Measurements from ENCODE around the gene FRMD6. TPM values are rescaled to one million over a fixed set of nuclear protein-coding genes. Genes with fewer than 3 reads are reported as not detected.

Gene FRMD6
- total RNA-seq, 1 experiment from 2014 or later: 40.7 TPM

GRCh38 chr14:51715742-51716141 is 64.0 kb downstream of the FRMD6 start:
- H3K9me3 ChIP-seq (ENCODE audit: control insufficient read depth, insufficient read depth, low read depth, low read length): no peaks in the 10 kb centered on the region
- no peak for DNase-seq (ENCODE audit: low read depth, low spot score)
- no peak for ATAC-seq
- intact Hi-C loops (cut with micrococcal nuclease; ENCODE audit: unreplicated experiment) (no loop called here), in situ Hi-C loops (cut with HindIII; ENCODE audit: low pct_unique_long_range_greater_than_20kb, low sequenced_read_pairs) (no loop called here)
- H3K36me3 ChIP-seq (ENCODE audit: control insufficient read depth, insufficient read depth, low read length): peaks cover 24% of the 10 kb centered on the region
- CTCF ChIA-PET: no interaction called here
- POLR2A ChIA-PET: no interaction called here
- H3K4me1 ChIP-seq (ENCODE audit: control insufficient read depth, insufficient read depth, low read length): no peaks in the 10 kb centered on the region
- H3K27me3 ChIP-seq (ENCODE audit: control insufficient read depth, insufficient read depth, low read length): no peaks in the 10 kb centered on the region
- no peak for TF ChIP-seq REST (IDR thresholded peaks at IDR 0.05; ENCODE audit: insufficient read depth in 1 of 2, low read depth in 2 of 2, low read length in 1 of 2)
- no peak for TF ChIP-seq CTCF (IDR thresholded peaks at IDR 0.05)
- TF ChIP-seq POLR2AphosphoS5 (IDR thresholded peaks at IDR 0.05; ENCODE audit: low read depth, low read length): no peak
- no peak for TF ChIP-seq SIN3A (IDR thresholded peaks at IDR 0.05; ENCODE audit: borderline replicate concordance, insufficient read depth, low read depth, low read length)
- TF ChIP-seq TCF7L2 (IDR thresholded peaks at IDR 0.05; ENCODE audit: low read depth, low read length): no peak
- no peak overlapping the region for H3K4me3 ChIP-seq (ENCODE audit: low read depth in 2 of 2, low read length in 2 of 2)
- no TSS peak for BruUV-seq (replicated peaks)
- no peak overlapping the region for H3K27ac ChIP-seq (ENCODE audit: low read length)

- ChIA-PET POLR2A (no interaction called here), CTCF (no interaction called here)
- no peak overlapping the region for H3K27ac ChIP-seq (ENCODE audit: low read length)
- no peak for DNase-seq (ENCODE audit: low read depth, low spot score)
- H3K27me3 ChIP-seq (ENCODE audit: control insufficient read depth, insufficient read depth, low read length): no peaks in the 10 kb centered on the region
- H3K36me3 ChIP-seq (ENCODE audit: control insufficient read depth, insufficient read depth, low read length): peaks cover 24% of the 10 kb centered on the region
- in situ Hi-C loops (cut with HindIII; ENCODE audit: low pct_unique_long_range_greater_than_20kb, low sequenced_read_pairs) (no loop called here), intact Hi-C loops (cut with micrococcal nuclease; ENCODE audit: unreplicated experiment) (no loop called here)
- TF ChIP-seq SIN3A (IDR thresholded peaks at IDR 0.05; ENCODE audit: borderline replicate concordance, insufficient read depth, low read depth, low read length) (no peak), CTCF (IDR thresholded peaks at IDR 0.05) (no peak), REST (IDR thresholded peaks at IDR 0.05; ENCODE audit: insufficient read depth in 1 of 2, low read depth in 2 of 2, low read length in 1 of 2) (no peak)
- no peak for ATAC-seq
- H3K4me1 ChIP-seq (ENCODE audit: control insufficient read depth, insufficient read depth, low read length): no peaks in the 10 kb centered on the region
- no TSS peak for BruUV-seq (replicated peaks)
- no peaks in the 10 kb centered on the region for H3K9me3 ChIP-seq (ENCODE audit: control insufficient read depth, insufficient read depth, low read depth, low read length)
- no peak overlapping the region for H3K4me3 ChIP-seq (ENCODE audit: low read depth in 2 of 2, low read length in 2 of 2)
These were observed 64.9 kb downstream of the FRMD6 start for GRCh38 chr14:51716610-51717009.

Measured in Panc1 (cell line).